GM21526 (cell line): ENCODE measurements around the gene MACF1.

Experiments used
- ATAC-seq: cut with Tn5 transposase; IDR thresholded peaks from one replicate; pipeline ENCODE4 v1.9.1; 2021; ENCODE audit warnings: moderate library complexity; ENCODE audit not compliant: unreplicated experiment, low FRiP score

Gene MACF1

DNA sequence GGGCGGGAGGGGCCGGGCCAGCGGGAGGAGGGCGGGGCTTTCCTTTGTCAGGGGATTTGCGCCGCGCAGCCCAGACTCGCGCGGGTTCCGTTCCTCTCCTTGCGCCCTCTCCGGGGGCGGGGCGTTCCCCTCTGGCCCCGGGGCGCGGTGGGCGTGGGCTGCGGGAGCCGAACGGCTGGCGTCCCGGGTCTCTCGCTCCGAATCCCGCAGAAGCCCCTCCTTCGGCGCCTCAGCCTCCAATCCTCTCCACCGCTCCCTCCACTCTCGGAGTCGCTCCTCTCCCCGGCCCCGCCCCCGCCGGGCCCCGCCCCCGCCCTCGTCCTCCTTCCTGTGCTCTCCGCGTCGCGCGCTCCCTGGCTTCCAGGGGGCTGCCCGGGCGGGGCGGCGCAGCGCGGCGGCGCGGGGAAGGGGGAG is 204.2 kb downstream of the MACF1 start:
- ATAC-seq = peak; percentile 74

DNA sequence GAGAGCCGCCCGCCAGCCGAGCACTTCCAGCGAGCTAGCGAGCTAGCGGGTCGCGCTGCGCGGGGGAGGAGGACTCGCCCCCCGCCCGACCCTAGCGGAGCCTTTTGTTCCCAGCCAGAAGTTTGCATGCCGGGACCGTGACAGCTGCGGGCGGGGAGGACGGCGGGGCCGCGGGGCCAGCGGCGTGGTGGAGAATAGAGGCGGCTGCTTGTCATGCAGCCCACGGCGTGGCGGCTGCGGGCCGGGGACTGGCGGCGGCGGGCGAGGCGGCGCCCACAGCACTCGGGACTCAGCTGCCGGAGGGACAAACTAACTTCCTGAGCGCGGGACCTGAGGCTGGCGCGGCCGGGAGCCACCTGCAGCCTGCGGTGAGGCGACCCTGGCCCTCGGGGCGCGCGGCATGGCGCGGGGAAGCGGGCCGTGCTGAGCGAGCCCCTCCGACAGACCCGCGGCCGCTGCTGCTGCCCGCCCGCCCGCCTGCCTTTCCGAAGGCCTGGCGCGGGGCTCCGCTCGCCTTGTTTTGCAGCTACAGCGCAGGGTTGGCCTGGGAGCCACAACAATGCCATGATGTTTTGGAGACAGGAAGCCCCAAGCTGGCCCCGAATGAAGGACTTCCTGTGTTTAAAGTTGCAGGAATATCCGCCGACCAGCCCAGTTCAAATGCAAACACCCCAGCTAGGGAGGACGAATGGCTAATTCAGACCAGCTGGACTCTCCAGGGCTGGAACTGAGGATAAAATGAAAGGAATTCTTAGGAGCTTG is 204.7 kb downstream of the MACF1 start:
- no peak for ATAC-seq

DNA sequence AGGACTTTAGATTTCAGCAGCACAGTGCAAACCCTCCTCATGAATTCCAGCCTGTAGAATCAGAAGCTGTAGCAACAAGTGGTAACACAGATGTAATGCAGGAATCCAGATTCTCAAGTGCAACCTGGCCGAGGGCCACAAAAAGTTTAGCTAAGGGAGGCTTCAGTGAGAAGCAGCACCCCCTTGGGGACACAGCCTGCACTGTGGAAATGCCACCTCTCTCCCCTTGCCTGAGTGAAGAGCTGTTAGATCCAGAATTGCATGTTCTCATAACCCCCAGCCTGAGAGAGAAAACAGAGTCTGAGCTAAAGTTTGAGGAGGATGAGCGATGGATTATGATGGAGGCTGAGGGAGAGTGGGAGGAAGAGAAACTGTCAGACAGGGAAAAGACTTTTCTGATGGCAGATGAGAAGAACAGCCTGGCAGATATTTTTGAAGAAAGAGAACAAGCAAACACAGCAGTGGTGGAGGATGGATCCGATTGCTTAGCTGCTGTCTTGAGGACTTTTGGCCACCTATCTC is 206.5 kb downstream of the MACF1 start:
- ATAC-seq = no peak

DNA sequence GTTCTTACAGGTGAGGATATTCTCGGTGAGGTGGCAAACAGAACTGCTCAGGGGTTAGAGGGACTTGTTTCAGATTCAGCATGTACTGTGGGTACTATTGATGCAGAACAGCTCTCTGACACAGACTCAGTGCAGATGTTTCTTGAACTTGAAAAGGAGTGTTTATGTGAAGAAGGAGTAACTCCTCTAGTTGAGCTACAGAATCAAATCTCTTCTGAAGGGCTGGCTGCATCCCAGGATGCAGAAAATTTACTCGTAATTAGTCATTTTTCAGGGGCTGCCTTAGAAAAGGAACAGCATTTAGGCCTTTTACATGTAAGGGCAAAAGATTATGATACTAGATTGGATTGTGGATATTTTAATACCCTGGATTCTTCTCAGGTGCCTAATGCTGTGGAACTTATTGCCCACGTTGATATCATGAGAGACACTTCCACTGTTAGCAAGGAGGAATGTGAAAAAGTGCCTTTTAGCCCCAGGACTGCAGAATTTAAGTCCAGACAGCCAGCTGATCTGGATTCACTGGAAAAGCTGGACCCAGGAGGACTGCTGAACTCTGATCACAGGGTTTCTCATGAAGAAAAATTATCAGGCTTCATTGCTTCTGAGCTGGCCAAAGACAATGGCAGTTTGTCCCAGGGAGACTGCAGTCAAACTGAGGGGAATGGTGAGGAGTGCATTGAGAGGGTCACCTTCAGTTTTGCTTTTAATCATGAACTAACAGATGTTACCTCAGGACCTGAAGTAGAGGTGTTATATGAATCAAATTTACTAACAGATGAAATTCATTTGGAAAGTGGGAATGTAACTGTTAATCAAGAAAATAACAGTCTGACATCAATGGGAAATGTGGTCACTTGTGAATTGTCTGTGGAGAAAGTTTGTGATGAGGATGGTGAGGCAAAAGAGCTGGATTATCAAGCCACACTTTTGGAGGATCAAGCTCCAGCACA is 207.3 kb downstream of the MACF1 start:
- ATAC-seq = no peak

DNA sequence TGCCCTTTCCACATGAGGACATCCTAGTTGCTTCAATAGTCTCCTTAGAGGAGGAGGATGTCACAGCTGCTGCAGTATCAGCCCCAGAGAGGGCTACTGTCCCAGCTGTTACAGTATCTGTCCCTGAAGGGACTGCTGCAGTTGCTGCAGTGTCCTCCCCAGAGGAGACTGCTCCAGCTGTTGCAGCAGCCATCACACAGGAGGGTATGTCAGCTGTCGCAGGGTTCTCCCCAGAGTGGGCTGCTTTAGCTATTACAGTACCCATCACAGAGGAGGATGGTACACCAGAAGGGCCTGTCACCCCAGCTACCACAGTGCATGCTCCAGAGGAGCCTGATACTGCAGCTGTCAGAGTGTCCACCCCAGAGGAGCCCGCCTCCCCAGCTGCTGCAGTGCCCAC is 208.4 kb downstream of the MACF1 start:
- ATAC-seq = no peak

DNA sequence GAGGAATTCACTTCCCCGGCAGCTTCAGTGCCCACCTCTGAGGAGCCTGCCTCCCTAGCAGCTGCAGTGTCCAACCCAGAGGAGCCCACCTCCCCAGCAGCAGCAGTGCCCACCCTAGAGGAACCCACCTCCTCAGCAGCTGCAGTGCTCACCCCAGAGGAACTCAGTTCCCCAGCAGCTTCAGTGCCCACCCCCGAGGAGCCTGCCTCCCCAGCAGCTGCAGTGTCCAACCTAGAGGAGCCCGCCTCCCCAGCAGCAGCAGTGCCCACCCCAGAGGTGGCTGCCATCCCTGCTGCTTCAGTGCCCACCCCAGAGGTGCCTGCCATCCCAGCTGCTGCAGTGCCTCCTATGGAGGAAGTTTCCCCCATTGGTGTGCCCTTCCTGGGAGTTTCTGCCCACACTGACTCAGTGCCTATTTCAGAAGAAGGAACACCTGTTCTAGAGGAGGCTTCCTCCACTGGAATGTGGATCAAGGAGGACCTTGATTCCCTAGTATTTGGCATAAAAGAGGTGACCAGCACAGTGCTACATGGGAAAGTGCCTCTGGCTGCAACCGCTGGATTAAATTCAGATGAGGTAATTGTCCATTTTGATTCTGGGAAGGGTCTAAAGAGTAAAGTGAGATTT is 209.5 kb downstream of the MACF1 start:
- no peak for ATAC-seq

DNA sequence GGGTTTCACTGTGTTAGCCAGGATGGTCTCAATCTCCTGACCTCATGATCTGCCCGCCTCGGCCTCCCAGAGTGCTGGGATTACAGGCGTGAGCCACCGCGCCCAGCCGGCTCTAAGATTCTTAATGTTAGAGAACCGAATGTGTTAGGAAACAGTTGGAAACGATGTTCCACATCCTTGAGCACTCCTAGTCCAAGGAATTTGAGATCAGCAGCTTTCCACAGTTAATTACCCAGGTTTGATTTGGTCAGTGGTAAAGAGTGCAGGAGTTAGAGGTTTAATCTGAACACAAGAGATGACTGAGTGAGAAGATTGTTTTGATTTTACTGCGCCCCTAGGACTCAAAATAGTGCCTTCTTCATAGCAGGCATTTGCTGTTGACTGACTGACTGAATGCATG is 211.1 kb downstream of the MACF1 start:
- no peak for ATAC-seq

DNA sequence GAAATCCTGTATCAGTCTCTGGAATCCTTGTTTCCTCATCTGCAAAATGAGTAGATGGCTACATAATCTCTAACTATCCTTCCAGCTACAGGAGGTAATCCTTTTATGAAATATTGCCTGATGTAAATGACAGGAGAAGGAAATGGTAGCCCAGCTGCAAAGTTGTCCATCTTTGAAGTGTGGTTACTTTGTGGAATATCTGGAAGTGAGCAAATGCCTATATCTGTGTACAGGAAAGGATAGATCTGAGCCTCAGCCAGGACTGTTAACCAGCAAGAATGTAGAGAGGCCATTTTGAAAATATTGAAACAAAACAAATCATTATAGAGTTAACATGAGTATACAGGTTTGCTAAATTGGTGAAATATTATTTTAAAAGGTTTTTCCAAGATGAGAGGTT is 212.1 kb downstream of the MACF1 start:
- ATAC-seq = no peak

DNA sequence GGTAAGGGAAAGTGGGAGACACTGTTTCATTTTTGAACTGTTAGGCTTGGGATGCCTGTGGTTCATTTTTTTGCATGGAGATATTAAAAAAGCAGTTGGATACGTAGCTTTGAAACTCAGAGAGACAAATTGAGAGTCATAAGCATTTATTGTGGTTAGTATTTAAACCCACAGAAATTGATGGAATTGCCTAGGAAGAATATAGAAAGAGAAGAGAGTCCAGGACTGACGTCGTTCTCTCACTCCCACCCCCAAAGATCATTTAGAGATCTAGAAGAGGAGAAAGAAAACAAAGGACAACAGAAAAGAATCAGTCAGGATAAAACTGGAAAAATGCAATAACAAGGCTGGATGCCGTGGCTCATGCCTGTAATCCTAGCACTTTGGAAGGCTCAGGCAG is 213.7 kb downstream of the MACF1 start:
- no peak for ATAC-seq

DNA sequence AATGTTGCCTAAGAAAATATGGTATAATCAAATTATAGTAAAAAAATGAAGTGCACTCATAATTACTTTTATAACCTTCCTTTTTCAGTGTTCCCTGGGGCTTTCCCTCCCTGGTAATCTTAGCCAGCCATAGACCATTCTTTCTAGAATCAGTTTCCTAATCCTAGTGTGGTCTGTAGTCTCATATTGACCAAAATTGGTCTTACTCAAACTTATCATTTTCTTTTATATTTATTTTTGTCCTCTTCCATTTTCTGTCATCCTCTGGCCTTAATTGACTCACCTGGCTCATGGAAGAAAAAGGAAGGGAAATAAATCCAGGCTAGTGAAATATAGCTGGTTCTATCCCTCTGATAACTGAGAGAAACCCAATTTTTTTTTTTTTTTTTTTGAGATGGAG is 216.0 kb downstream of the MACF1 start:
- ATAC-seq = no peak

DNA sequence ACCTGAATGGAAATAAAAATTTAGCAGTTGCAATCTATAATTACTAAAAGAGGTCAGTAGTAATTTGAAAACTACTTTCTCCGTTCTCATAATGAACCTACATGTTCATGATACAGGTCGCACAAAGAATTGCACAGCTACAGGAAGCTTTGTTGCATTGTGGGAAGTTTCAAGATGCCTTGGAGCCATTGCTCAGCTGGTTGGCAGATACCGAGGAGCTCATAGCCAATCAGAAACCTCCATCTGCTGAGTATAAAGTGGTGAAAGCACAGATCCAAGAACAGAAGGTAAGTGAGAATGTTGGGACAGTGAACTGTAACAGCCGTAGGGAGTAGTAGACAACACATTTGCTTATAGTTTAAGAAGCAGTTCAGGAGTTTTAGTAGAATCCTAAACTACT is 218.1 kb downstream of the MACF1 start:
- ATAC-seq = no peak

DNA sequence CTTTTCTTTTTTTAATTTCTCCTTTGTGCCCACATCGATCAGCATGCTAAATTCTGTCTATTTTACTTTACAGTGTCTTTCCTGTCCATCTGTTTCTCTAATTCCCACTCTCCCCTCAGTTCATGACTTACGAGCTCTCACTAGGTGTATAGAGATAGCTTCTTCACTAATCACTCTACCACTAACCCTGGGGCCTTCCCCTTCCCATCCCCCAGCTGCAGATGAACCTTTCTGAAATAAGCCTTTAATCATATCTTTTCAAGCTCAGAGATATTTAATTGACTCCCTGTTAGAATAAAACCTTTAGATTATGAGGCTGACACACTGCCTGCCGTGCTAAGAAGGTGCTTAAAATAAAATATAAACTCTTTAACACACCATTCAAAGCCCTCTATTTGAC is 220.7 kb downstream of the MACF1 start:
- ATAC-seq = no peak

DNA sequence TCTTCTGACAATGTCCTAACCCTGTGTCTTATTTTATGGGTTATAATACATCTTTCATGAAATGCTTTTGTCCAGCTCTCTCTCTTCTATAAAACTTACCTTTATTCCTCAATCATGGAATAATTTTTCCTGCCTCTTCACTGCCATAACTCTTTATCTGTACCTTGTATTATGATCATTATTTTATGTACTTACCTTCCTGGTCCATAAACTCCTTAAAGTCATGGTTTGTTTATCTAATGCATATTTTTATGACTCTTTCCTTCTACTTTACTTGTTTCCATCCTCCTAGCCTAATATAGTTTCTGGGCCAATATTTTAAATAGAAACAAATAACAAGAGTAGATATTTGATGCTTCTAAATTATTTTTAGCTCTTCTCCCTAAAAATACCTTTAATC is 221.1 kb downstream of the MACF1 start:
- no peak for ATAC-seq

DNA sequence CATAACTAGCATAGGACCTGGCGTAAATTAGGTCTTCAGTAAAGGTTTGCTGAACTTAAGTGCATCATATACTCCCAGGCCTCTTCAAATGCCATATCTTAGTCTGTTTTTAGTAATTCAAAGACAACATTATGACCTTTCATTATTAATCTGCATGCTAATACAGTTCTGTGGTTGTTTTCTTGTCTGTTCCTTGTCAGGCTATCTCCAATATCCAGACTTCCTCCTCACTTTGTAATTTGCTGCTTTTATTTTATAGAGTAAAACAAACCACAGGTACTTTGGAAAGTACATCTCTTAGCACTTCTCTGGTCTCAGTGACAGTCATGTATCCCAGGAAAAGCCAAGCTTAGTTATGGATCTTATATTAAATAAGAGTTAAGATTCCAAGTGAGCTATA is 221.9 kb downstream of the MACF1 start:
- no peak for ATAC-seq

DNA sequence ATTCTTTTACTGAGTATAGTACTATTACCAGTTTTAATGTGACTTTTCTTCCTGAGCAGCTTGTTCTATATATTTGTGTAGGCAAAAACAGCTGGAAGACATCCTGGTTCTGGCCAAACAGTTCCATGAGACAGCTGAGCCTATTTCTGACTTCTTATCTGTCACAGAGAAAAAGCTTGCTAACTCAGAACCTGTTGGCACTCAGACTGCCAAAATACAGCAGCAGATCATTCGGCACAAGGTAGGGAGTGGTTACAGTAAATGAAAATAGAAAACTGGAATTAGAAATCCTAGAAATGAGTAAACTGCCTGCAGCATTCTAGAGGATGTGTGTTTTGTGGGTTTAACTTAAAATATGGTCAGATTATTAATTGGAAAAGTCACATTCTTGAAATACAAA is 222.9 kb downstream of the MACF1 start:
- ATAC-seq = no peak

DNA sequence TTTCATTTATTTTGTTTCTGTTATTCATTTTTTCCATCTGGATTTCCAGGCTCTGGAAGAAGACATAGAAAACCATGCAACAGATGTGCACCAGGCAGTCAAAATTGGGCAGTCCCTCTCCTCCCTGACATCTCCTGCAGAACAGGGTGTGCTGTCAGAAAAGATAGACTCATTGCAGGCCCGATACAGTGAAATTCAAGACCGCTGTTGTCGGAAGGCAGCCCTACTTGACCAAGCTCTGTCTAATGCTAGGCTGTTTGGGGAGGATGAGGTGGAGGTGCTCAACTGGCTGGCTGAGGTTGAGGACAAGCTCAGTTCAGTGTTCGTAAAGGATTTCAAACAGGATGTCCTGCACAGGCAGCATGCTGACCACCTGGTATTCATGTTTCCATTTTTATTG is 223.4 kb downstream of the MACF1 start:
- no peak for ATAC-seq

DNA sequence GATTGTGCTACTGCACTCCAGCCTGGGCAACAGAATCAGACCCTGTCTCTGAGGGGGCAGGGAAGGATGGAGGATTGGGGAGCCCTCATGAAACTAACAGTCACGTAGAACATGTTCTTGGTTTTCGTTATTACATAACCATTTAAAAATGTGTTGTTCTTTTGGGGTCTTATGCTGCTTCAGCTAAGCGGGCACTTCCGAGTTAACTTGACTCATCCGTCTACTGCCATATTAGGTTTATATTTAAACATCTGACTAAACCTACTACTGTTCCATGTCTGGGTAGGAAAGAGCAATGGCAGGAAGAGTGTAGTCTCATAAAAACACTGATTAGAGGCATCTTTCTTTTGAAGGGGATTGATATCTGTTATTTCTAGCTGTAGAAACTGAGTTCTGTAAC is 227.4 kb downstream of the MACF1 start:
- no peak for ATAC-seq

DNA sequence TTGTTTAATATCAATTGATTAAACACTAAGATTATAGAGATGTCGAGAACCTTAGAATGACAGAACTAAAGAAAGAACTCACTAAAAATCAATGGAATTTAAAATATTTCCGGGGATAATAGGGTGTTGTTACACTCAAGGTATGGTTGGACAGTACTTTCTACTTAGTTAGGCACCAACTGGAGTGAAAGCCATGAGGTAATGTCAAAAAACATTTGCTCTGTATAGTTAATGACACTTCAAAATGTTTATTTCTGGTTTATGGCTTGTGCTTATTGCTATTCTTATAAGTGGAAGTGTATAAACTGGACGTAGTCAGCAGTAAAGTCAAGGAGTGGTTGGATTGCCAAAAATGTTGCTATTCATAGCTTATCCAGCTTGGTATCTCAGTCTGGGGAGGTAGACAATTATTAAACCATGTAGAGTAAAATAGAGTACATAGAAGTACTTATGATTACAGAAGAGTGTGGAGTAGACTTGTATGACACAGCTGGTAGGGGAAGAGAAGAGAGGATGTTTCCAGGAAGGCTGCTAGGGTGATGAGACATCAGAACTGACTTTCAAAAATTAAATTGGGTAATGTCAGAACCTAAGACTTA is 230.4 kb downstream of the MACF1 start:
- ATAC-seq = no peak

DNA sequence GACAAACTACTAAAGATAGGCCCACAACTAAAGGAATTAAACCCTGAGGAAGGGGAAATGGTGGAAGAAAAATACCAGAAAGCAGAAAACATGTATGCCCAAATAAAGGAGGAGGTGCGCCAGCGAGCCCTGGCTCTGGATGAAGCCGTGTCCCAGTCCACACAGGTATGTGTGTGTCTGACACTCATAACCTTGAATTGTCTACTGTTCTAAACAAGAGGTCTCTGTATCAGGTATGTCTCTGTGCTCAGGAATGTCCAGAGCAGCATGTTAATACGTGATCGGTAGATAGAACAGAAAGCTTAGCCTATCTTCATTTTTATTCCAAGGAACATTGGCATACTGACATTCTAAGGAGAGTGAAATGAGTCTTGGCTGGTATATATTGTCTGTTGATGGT is 231.1 kb downstream of the MACF1 start:
- no peak for ATAC-seq

DNA sequence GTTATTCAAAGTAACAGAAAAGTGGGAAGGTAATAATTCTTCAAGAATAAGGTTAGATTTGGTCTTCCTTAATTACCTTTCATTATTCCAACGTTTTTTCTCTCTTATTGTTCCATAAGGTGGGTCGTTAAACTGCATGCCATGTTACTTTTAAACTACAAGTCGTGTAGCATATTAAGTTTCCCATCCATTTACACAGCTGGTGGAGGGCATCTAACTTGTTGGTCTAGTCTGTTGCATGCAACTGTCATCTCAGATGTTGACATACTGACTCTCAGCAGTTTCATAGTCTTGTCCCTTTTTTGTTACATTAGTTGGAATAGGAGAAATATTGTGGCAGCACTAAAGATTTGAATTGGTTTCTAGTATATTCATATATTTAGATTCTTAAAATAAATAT is 232.3 kb downstream of the MACF1 start:
- no peak for ATAC-seq

DNA sequence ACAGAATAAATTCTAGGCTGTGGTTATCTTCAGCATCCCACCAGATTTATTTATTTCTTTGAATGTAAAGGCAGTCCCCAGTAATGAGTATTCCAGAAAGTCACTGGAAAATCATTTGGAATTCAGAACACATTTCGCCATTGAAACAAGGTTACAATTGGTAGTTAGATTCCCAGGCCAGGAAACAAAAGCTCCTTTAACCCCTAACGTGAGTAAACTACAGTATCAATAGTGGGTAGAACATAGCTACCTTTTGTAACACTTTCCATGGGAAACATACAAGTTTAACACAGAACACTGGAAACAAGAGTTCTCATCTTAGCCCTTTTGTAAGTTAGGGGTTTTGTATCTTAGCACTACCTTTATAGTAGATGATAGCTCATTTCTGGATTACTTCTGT is 233.5 kb downstream of the MACF1 start:
- ATAC-seq = no peak
